ENCODE data around the gene CTCF.

CTCF gene

DNA sequence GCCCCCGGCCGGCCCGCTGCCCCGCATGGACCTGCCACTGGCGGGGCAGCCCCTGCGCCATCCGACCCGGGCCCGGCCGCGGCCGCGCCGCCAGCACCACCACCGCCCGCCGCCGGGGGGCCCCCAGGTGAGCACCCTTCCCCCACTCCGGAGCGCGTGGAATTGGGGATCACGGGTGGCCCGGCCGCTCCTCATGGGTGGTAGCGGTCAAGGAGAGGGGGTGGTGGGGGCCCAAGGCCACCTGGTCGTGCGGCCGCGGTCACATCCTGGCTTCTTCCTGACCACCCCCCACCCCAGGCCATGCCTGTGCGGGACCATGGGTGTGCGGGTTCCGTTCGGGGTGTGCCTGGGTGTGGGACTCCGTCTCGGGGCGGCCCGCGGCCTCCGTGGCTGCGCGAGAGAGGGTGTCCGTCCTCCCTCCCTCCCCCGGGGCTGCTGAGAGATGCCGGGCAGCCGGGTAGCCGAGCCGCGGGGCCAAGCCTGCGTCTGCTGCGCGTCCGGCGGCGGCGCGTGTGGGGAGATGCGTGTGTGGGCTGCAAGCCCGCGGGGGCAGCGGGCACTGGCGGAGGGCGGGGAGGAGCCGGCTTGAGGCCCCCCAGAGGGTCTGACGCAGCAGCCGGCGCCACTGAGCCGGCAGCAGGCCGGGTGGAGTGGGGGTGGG lies 90.9 kb downstream of the CTCF start:
- no peaks in the 10 kb centered on the region for H3K9me3 ChIP-seq (ENCODE audit: control extremely low read depth in 1 of 5, control insufficient read depth in 4 of 5, insufficient read depth in 2 of 5, low read depth in 1 of 5, low read length in 4 of 5)
- WGBS (ENCODE audit: insufficient coverage) = 94% methylated on average over 33 of the region's 68 CpGs
- peaks cover 0 to 2% (median 0%) of the 10 kb centered on the region in 4 experiments for H3K4me1 ChIP-seq (ENCODE audit: control extremely low read depth in 1 of 4, control insufficient read depth in 4 of 4, insufficient read depth in 4 of 4, low read length in 3 of 4)
- no peaks in the 10 kb centered on the region for H3K27me3 ChIP-seq (replicated peaks in 2 of 5; ENCODE audit: control insufficient read depth in 4 of 5, insufficient read depth in 5 of 5, low read length in 4 of 5)
- H3K36me3 ChIP-seq (ENCODE audit: control insufficient read depth in 4 of 4, insufficient read depth in 4 of 4, low read length in 3 of 4) = peaks cover 11 to 85% (median 62%) of the 10 kb centered on the region in 4 experiments
- ChIA-PET CTCF (interaction anchor here (1.2 to 12.2 kb wide), 2 partner anchors 10 to 134 kb away, joined by 4 to 113 read pairs; no protein-coding TSS in a partner anchor), POLR2A (no interaction called here)
- no peak overlapping the region for H3K4me3 ChIP-seq (ENCODE audit: control insufficient read depth in 1 of 7, extremely low read depth in 1 of 7, insufficient read depth in 4 of 7, low read depth in 2 of 7, low read length in 6 of 7)
- no peak overlapping the region for H3K27ac ChIP-seq (ENCODE audit: insufficient read depth in 1 of 2, low read depth in 1 of 2, low read length in 2 of 2, poor library complexity in 1 of 2, severe bottlenecking in 2 of 2)
- DNase-seq = no peak

DNA sequence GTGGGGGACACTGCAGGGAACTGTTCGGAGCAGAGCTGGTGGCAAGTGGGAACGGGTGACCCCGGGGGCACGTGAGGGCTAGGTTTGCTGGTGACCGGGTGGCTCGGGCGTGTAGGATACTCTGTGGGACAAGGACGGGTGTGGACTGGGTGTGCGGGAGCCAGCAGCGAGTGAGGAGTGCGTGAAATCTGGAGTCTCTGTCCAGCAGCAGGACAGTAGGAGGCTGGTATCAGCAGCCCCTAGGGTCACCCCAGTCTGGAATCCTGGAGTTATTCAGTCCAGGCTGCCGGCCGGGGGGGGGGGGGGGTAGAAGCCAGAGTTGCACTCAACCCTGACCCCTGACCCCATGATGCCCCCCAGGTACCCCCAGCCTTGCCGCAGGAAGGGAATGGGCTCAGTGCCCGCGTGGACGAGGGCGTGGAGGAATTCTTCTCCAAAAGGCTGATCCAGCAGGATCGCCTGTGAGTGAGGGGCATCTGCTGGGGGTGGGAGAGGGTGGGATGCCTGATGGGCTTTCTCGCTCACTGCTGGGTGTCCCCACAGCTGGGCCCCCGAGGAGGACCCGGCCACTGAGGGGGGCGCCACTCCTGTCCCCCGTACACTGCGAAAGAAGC lies 91.6 kb downstream of the CTCF start:
- ChIA-PET CTCF (no interaction called here), POLR2A (no interaction called here)
- no peak for DNase-seq
- no peaks in the 10 kb centered on the region for H3K9me3 ChIP-seq (ENCODE audit: control extremely low read depth in 1 of 5, control insufficient read depth in 4 of 5, insufficient read depth in 2 of 5, low read depth in 1 of 5, low read length in 4 of 5)
- no peak overlapping the region for H3K4me3 ChIP-seq (ENCODE audit: control insufficient read depth in 1 of 7, extremely low read depth in 1 of 7, insufficient read depth in 4 of 7, low read depth in 2 of 7, low read length in 6 of 7)
- WGBS (ENCODE audit: insufficient coverage) = 95% methylated on average over 16 of the region's 25 CpGs
- peaks cover 11 to 86% (median 64%) of the 10 kb centered on the region in 4 experiments for H3K36me3 ChIP-seq (ENCODE audit: control insufficient read depth in 4 of 4, insufficient read depth in 4 of 4, low read length in 3 of 4)
- H3K27me3 ChIP-seq (replicated peaks in 2 of 5; ENCODE audit: control insufficient read depth in 4 of 5, insufficient read depth in 5 of 5, low read length in 4 of 5) = no peaks in the 10 kb centered on the region
- H3K27ac ChIP-seq (ENCODE audit: insufficient read depth in 1 of 2, low read depth in 1 of 2, low read length in 2 of 2, poor library complexity in 1 of 2, severe bottlenecking in 2 of 2) = no peak overlapping the region
- peaks cover 0 to 8% (median 4%) of the 10 kb centered on the region in 4 experiments for H3K4me1 ChIP-seq (ENCODE audit: control extremely low read depth in 1 of 4, control insufficient read depth in 4 of 4, insufficient read depth in 4 of 4, low read length in 3 of 4)

DNA sequence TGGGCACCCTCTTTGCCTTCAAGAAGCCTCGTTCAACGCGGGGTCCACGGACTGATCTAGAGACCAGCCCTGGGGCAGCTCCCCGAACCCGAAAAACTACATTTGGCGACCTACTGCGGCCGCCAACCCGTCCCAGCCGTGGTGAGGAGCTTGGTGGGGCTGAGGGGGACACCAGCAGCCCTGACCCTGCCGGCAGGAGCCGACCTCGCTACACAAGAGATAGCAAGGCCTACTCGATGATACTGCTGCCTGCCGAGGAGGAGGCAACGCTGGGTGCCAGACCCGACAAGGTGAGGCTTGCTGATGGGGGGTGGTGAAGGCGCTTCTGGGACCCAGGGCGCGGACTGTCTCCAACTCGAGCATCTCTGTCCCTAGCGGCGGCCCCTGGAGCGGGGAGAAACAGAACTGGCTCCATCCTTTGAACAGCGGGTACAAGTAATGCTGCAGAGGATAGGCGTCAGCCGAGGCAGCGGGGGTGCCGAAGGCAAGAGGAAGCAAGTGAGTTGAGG lies 92.1 kb downstream of the CTCF start:
- Histone ChIP-seq H3K9me3 (ENCODE audit: control extremely low read depth in 1 of 5, control insufficient read depth in 4 of 5, insufficient read depth in 2 of 5, low read depth in 1 of 5, low read length in 4 of 5) (no peaks in the 10 kb centered on the region), H3K4me1 (ENCODE audit: control extremely low read depth in 1 of 4, control insufficient read depth in 4 of 4, insufficient read depth in 4 of 4, low read length in 3 of 4) (peaks cover 0 to 13% (median 9%) of the 10 kb centered on the region in 4 experiments), H3K27me3 (replicated peaks in 2 of 5; ENCODE audit: control insufficient read depth in 4 of 5, insufficient read depth in 5 of 5, low read length in 4 of 5) (no peaks in the 10 kb centered on the region), H3K27ac (ENCODE audit: insufficient read depth in 1 of 2, low read depth in 1 of 2, low read length in 2 of 2, poor library complexity in 1 of 2, severe bottlenecking in 2 of 2) (no peak overlapping the region), H3K4me3 (ENCODE audit: control insufficient read depth in 1 of 7, extremely low read depth in 1 of 7, insufficient read depth in 4 of 7, low read depth in 2 of 7, low read length in 6 of 7) (no peak overlapping the region), H3K36me3 (ENCODE audit: control insufficient read depth in 4 of 4, insufficient read depth in 4 of 4, low read length in 3 of 4) (peaks cover 11 to 83% (median 63%) of the 10 kb centered on the region in 4 experiments)
- 97% methylated on average over 25 of the region's 30 CpGs for WGBS (ENCODE audit: insufficient coverage)
- CTCF ChIA-PET = no interaction called here
- no peak for DNase-seq
- POLR2A ChIA-PET = no interaction called here

DNA sequence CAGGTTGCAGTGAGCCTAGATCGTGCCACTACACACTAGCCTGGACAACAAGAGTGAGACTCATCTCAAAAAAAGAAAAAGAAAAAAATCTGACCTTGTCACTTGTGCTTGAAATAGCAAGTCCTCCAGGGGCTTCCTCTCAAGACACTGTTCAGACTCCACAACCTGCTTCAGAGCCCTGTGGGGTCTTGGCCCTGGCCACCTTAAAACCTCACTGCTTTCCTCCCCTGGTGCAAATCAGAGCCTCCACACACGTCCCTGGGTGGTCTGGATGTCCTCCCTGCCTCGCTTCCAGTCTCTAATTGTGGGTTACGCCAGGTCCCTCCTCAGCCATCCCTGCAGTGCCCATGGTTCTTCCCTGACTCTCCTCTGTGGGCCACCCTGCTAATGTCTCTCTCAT lies 93.0 kb downstream of the CTCF start:
- 93% methylated on average over 4 of the region's 4 CpGs for WGBS (ENCODE audit: insufficient coverage)
- ChIA-PET CTCF (no interaction called here), POLR2A (no interaction called here)

DNA sequence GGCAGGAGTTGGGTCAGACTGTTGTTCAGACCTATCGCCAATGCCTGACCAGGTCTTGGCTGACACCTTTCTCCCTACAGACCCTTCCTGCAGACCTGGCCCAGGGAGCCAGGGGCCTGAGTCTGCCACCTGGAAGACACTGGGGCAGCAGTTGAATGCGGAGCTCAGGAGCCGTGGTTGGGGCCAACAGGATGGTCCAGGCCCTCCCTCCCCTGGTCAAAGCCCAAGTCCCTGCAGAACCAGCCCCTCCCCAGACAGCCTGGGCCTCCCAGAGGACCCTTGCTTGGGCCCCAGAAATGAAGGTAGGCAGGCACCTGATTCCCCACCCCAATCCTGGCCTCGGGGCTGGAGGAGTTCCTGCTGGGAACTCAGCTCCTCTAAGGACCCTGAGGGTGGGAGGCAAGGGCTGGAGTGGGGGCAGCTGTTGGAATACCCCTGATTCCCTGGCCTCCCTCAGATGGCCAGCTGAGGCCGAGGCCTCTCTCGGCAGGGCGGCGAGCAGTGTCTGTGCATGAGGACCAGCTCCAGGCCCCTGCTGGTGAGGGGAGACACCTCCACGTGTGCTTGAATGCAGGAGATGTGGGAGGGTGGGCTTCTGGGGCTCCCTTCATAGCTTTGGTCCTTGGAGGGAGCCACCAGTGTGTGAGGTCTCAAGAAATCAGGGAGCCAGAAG lies 94.2 kb downstream of the CTCF start:
- Histone ChIP-seq H3K4me1 (ENCODE audit: control extremely low read depth in 1 of 4, control insufficient read depth in 4 of 4, insufficient read depth in 4 of 4, low read length in 3 of 4) (peaks cover 0 to 23% (median 20%) of the 10 kb centered on the region in 4 experiments), H3K4me3 (ENCODE audit: control insufficient read depth in 1 of 7, extremely low read depth in 1 of 7, insufficient read depth in 4 of 7, low read depth in 2 of 7, low read length in 6 of 7) (no peak overlapping the region), H3K27me3 (replicated peaks in 2 of 5; ENCODE audit: control insufficient read depth in 4 of 5, insufficient read depth in 5 of 5, low read length in 4 of 5) (no peaks in the 10 kb centered on the region), H3K9me3 (ENCODE audit: control extremely low read depth in 1 of 5, control insufficient read depth in 4 of 5, insufficient read depth in 2 of 5, low read depth in 1 of 5, low read length in 4 of 5) (no peaks in the 10 kb centered on the region), H3K36me3 (ENCODE audit: control insufficient read depth in 4 of 4, insufficient read depth in 4 of 4, low read length in 3 of 4) (peaks cover 5 to 63% (median 45%) of the 10 kb centered on the region in 4 experiments), H3K27ac (ENCODE audit: insufficient read depth in 1 of 2, low read depth in 1 of 2, low read length in 2 of 2, poor library complexity in 1 of 2, severe bottlenecking in 2 of 2) (no peak overlapping the region)
- no peak for DNase-seq
- CTCF ChIA-PET = interaction anchor here (1.1 kb wide), 1 partner anchor 11 kb away, joined by 3 read pairs; no protein-coding TSS in a partner anchor
- POLR2A ChIA-PET = no interaction called here
- 100% methylated on average over 2 of the region's 9 CpGs for WGBS (ENCODE audit: insufficient coverage)

More for the DNA sequence above, 93.0 kb downstream of the CTCF start:
- Histone ChIP-seq H3K27ac (ENCODE audit: insufficient read depth in 1 of 2, low read depth in 1 of 2, low read length in 2 of 2, poor library complexity in 1 of 2, severe bottlenecking in 2 of 2) (no peak overlapping the region), H3K9me3 (ENCODE audit: control extremely low read depth in 1 of 5, control insufficient read depth in 4 of 5, insufficient read depth in 2 of 5, low read depth in 1 of 5, low read length in 4 of 5) (no peaks in the 10 kb centered on the region), H3K36me3 (ENCODE audit: control insufficient read depth in 4 of 4, insufficient read depth in 4 of 4, low read length in 3 of 4) (peaks cover 5 to 74% (median 55%) of the 10 kb centered on the region in 4 experiments), H3K4me1 (ENCODE audit: control extremely low read depth in 1 of 4, control insufficient read depth in 4 of 4, insufficient read depth in 4 of 4, low read length in 3 of 4) (peaks cover 0 to 19% (median 12%) of the 10 kb centered on the region in 4 experiments), H3K4me3 (ENCODE audit: control insufficient read depth in 1 of 7, extremely low read depth in 1 of 7, insufficient read depth in 4 of 7, low read depth in 2 of 7, low read length in 6 of 7) (no peak overlapping the region), H3K27me3 (replicated peaks in 2 of 5; ENCODE audit: control insufficient read depth in 4 of 5, insufficient read depth in 5 of 5, low read length in 4 of 5) (no peaks in the 10 kb centered on the region)
- DNase-seq = no peak

DNA sequence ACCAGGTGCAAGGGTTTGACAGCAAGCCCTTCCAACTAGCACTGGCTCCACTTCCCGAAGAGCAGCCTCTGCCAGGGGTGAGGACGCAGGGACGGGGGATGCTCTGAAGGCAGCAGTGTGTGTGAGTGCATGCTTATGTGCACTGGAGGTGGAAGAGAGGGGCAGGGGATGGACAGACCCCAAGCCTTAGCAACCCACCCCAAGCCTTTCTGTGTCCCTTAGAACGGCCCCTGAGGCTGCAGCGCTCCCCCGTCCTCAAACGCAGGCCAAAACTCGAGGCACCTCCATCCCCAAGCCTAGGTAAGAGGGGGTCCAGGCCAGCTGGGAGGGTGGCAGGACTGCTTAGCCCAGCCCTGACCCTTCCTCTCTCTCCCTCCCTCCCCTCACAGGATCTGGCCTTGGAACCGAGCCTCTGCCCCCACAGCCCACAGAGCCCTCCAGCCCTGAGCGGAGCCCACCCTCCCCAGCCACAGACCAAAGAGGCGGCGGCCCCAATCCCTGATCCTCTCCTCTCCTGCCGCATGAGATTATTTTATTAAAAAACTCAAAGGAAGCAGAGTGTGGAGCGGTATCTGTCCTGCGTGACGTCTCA lies 94.8 kb downstream of the CTCF start:
- POLR2A ChIA-PET = no interaction called here
- 93% methylated on average over 12 of the region's 16 CpGs for WGBS (ENCODE audit: insufficient coverage)

More for the DNA sequence above, 94.8 kb downstream of the CTCF start:
- H3K36me3 ChIP-seq (ENCODE audit: control insufficient read depth in 4 of 4, insufficient read depth in 4 of 4, low read length in 3 of 4) = peaks cover 5 to 56% (median 41%) of the 10 kb centered on the region in 4 experiments
- CTCF ChIA-PET = interaction anchor here (1.1 to 4.5 kb wide), 6 partner anchors 10 to 176 kb away, joined by 3 to 46 read pairs (median 12); partner anchors contain the start of genes ATP6V0D1, C16orf86, CARMIL2 and ENKD1
- no peak for DNase-seq
- no peaks in the 10 kb centered on the region for H3K27me3 ChIP-seq (replicated peaks in 2 of 5; ENCODE audit: control insufficient read depth in 4 of 5, insufficient read depth in 5 of 5, low read length in 4 of 5)
- H3K27ac ChIP-seq (ENCODE audit: insufficient read depth in 1 of 2, low read depth in 1 of 2, low read length in 2 of 2, poor library complexity in 1 of 2, severe bottlenecking in 2 of 2) = no peak overlapping the region
- peaks cover 0 to 28% (median 22%) of the 10 kb centered on the region in 4 experiments for H3K4me1 ChIP-seq (ENCODE audit: control extremely low read depth in 1 of 4, control insufficient read depth in 4 of 4, insufficient read depth in 4 of 4, low read length in 3 of 4)
- H3K9me3 ChIP-seq (ENCODE audit: control extremely low read depth in 1 of 5, control insufficient read depth in 4 of 5, insufficient read depth in 2 of 5, low read depth in 1 of 5, low read length in 4 of 5) = no peaks in the 10 kb centered on the region
- H3K4me3 ChIP-seq (ENCODE audit: control insufficient read depth in 1 of 7, extremely low read depth in 1 of 7, insufficient read depth in 4 of 7, low read depth in 2 of 7, low read length in 6 of 7) = no peak overlapping the region

All from common myeloid progenitor, CD34-positive (primary cell).